IMR-90 (cell line): ENCODE data around the gene ARHGAP8. TPM values are rescaled to one million over a fixed set of nuclear protein-coding genes. Genes with fewer than 3 reads are reported as not detected.
A peak's percentile ranks its signal among the peaks of the same experiment; 100 is the strongest.

Experiments
- ATAC-seq: fragments of 200-7000 bp; cut with Tn5 transposase; 2 replicates; pipeline ENCODE4 v1.9.1; 2020; ENCODE audit warnings: low read depth, mild to moderate bottlenecking, moderate library complexity
- BruUV-seq: library from RNA; stranded (reverse); fragments of 400-500 nt; replicated peaks from 2 replicates; lab custom pipeline; 2021; lab: Mats Ljungman, UMichigan
- CTCF ChIA-PET: fragments of 300-600 bp; formaldehyde crosslinking; extraction: SDS; loops from one replicate; lab custom pipeline; 2021; ENCODE audit warnings: antibody characterized with exemption; lab: Yijun Ruan, JAX
- POLR2A ChIA-PET: fragments of 300-600 bp; sonication (Branson Sonifier 250); formaldehyde crosslinking; loops from one replicate; lab custom pipeline; 2022; ENCODE audit warnings: antibody characterized with exemption; ENCODE audit not compliant: unreplicated experiment; lab: Charles Lee
- DNase-seq: peaks from one replicate; pipeline ENCODE4 v3.0.0; 2013
- H2AFZ ChIP-seq: replicated peaks from 2 replicates; pipeline ENCODE3; 2013; ENCODE audit warnings: low read length, mild to moderate bottlenecking; ENCODE audit not compliant: poor library complexity
- H2AK5ac ChIP-seq: 2 replicates; pipeline ENCODE4 v1.6.1; 2013; ENCODE audit warnings: low read depth, low read length, inconsistent platforms
- H2AK9ac ChIP-seq: replicated peaks from 2 replicates; pipeline ENCODE3; 2013; ENCODE audit warnings: mild to moderate bottlenecking, low read depth, low read length, moderate library complexity; ENCODE audit not compliant: poor library complexity
- H2BK120ac ChIP-seq: 2 replicates; pipeline ENCODE4 v1.6.1; 2013; ENCODE audit warnings: low read depth, low read length, inconsistent platforms
- H2BK15ac ChIP-seq: 3 replicates; pipeline ENCODE4 v1.6.1; 2013; ENCODE audit warnings: low read depth, low read length, inconsistent platforms
- H2BK20ac ChIP-seq: 2 replicates; pipeline ENCODE4 v1.6.1; 2013; ENCODE audit warnings: low read depth, mild to moderate bottlenecking, inconsistent platforms, low read length, moderate library complexity
- H2BK5ac ChIP-seq: 2 replicates; pipeline ENCODE4 v1.6.1; 2013; ENCODE audit warnings: mild to moderate bottlenecking, low read depth, low read length, inconsistent platforms; ENCODE audit not compliant: poor library complexity, severe bottlenecking
- H3K14ac ChIP-seq: replicated peaks from 2 replicates; pipeline ENCODE4 v1.6.1; 2013; ENCODE audit warnings: low read depth, low read length, inconsistent platforms
- H3K18ac ChIP-seq: 2 replicates; pipeline ENCODE4 v1.6.1; 2013; ENCODE audit warnings: low read depth, low read length, control low read depth
- H3K23ac ChIP-seq: 2 replicates; pipeline ENCODE4 v1.6.1; 2013; ENCODE audit warnings: low read depth, low read length, inconsistent platforms
- H3K27ac ChIP-seq: 2 replicates; pipeline ENCODE4 v1.5.1; 2013; ENCODE audit warnings: mild to moderate bottlenecking, control low read depth, low read length; ENCODE audit not compliant: insufficient read depth
- H3K27me3 ChIP-seq: 2 replicates; pipeline ENCODE4 v1.6.1; 2013; ENCODE audit warnings: low read length; ENCODE audit not compliant: control insufficient read depth, insufficient read depth
- H3K36me3 ChIP-seq: 2 replicates; pipeline ENCODE4 v1.6.1; 2013; ENCODE audit warnings: low read length, mixed read lengths; ENCODE audit not compliant: control insufficient read depth, insufficient read depth
- H3K4ac ChIP-seq: 2 replicates; pipeline ENCODE4 v1.6.1; 2013; ENCODE audit warnings: low read depth, low read length, inconsistent platforms
- H3K4me1 ChIP-seq: 2 replicates; pipeline ENCODE4 v1.6.1; 2013; ENCODE audit warnings: low read length, mixed read lengths; ENCODE audit not compliant: control insufficient read depth, insufficient read depth
- H3K4me2 ChIP-seq: 2 replicates; pipeline ENCODE4 v1.6.1; 2013; ENCODE audit warnings: low read depth, mild to moderate bottlenecking, control low read depth, low read length, moderate library complexity
- H3K4me3 ChIP-seq: 2 replicates; pipeline ENCODE4 v1.5.1; 2013; ENCODE audit warnings: low read depth, mild to moderate bottlenecking, control low read depth, low read length, moderate library complexity; ENCODE audit not compliant: insufficient read depth
- H3K56ac ChIP-seq: 2 replicates; pipeline ENCODE4 v1.6.1; 2013; ENCODE audit warnings: low read length, inconsistent platforms; ENCODE audit not compliant: insufficient read depth; ENCODE audit errors: extremely low read depth
- H3K79me1 ChIP-seq, 2 experiments: 2 replicates each; pipeline ENCODE4 v1.6.1; 2013; ENCODE audit warnings: low read length in 2 of 2, inconsistent platforms in 1 of 2, low read depth in 1 of 2
- H3K9ac ChIP-seq: 2 replicates; pipeline ENCODE4 v1.6.1; 2013; ENCODE audit warnings: low read depth, low read length, control low read depth
- H3K9me1 ChIP-seq: 2 replicates; pipeline ENCODE4 v1.6.1; 2013; ENCODE audit warnings: low read length, inconsistent platforms; ENCODE audit not compliant: insufficient read depth
- H3K9me3 ChIP-seq: 2 replicates; pipeline ENCODE4 v1.6.1; 2013; ENCODE audit warnings: low read length; ENCODE audit not compliant: control insufficient read depth, insufficient read depth
- H4K20me1 ChIP-seq: 2 replicates; pipeline ENCODE4 v1.6.1; 2013; ENCODE audit warnings: low read length, inconsistent platforms; ENCODE audit not compliant: insufficient read depth
- H4K5ac ChIP-seq: 2 replicates; pipeline ENCODE4 v1.6.1; 2013; ENCODE audit warnings: mild to moderate bottlenecking, low read depth, low read length, control low read depth
- H4K8ac ChIP-seq, 2 experiments: 2 replicates each; pipeline ENCODE4 v1.6.1; 2013; ENCODE audit warnings: low read depth in 2 of 2, low read length in 2 of 2, control low read depth in 1 of 2, inconsistent platforms in 1 of 2
- H4K91ac ChIP-seq: 2 replicates; pipeline ENCODE4 v1.6.1; 2013; ENCODE audit warnings: low read depth, low read length, inconsistent platforms; ENCODE audit not compliant: insufficient read depth
- BHLHE40 ChIP-seq: fragments of 150-350 bp; IDR thresholded peaks from 2 replicates; pipeline ENCODE4 v1.6.1; 2016; ENCODE audit warnings: mild to moderate bottlenecking, low read depth, low read length
- CHD1 ChIP-seq: IDR thresholded peaks from 2 replicates; pipeline ENCODE4 v1.6.1; 2012; ENCODE audit warnings: low read depth, low read length, improper control_type of control experiment
- ELK1 ChIP-seq: fragments of 150-350 bp; IDR thresholded peaks from 2 replicates; pipeline ENCODE4 v1.6.1; 2016; ENCODE audit warnings: low read depth, mild to moderate bottlenecking, low read length, moderate library complexity, borderline replicate concordance
- FOS ChIP-seq: fragments of 150-350 bp; IDR thresholded peaks from 2 replicates; pipeline ENCODE4 v1.6.1; 2016; ENCODE audit warnings: low read depth, low read length
- MAFK ChIP-seq: IDR thresholded peaks from 2 replicates; pipeline ENCODE4 v1.6.1; 2012; ENCODE audit warnings: low read depth, low read length, improper control_type of control experiment
- MAZ ChIP-seq: IDR thresholded peaks from 2 replicates; pipeline ENCODE4 v1.6.1; 2012; ENCODE audit warnings: low read depth, mild to moderate bottlenecking, low read length, improper control_type of control experiment, moderate library complexity, borderline replicate concordance
- MXI1 ChIP-seq: IDR thresholded peaks from 2 replicates; pipeline ENCODE4 v1.6.1; 2012; ENCODE audit warnings: low read depth, mild to moderate bottlenecking, low read length, moderate library complexity, borderline replicate concordance
- NFE2L2 ChIP-seq: fragments of 150-350 bp; IDR thresholded peaks from 2 replicates; pipeline ENCODE4 v1.6.1; 2016; ENCODE audit warnings: low read depth, mild to moderate bottlenecking, low read length
- POLR2A ChIP-seq: IDR thresholded peaks from 2 replicates; pipeline ENCODE4 v1.6.1; 2012; ENCODE audit warnings: mild to moderate bottlenecking, low read depth, low read length
- RAD21 ChIP-seq: IDR thresholded peaks from 2 replicates; pipeline ENCODE4 v1.6.1; 2012; ENCODE audit warnings: low read length, improper control_type of control experiment
- RCOR1 ChIP-seq: IDR thresholded peaks from 2 replicates; pipeline ENCODE4 v1.6.1; 2012; ENCODE audit warnings: mild to moderate bottlenecking, low read length, improper control_type of control experiment; ENCODE audit not compliant: insufficient replicate concordance
- RFX5 ChIP-seq: IDR thresholded peaks from 2 replicates; pipeline ENCODE4 v1.8.0; 2012; ENCODE audit warnings: low read depth, mild to moderate bottlenecking, low read length, moderate library complexity
- WGBS, 2 experiments: methylation state at CpG; one replicate each; pipeline versions ENCODE4 v1.1.5 to v1.1.7; 2013; ENCODE audit warnings: missing lambda C conversion rate in 2 of 2; ENCODE audit not compliant: insufficient read length in 1 of 2; ENCODE audit errors: extremely low coverage in 2 of 2; 5-methylcytosine and 5-hydroxymethylcytosine counted together
- dilution Hi-C: fragments of 300-500 bp; cut with HindIII; formaldehyde crosslinking; loops from one replicate; pipeline ENCODE4 v1.14.3; 2018; ENCODE audit warnings: low sequenced_read_pairs; ENCODE audit not compliant: unreplicated experiment
- in situ Hi-C: fragments of 300-500 bp; cut with MboI; formaldehyde crosslinking; loops from 3 replicates; pipeline ENCODE4 v1.14.3; 2019; ENCODE audit warnings: low sequenced_read_pairs, inconsistent platforms, mixed read lengths
- intact Hi-C: fragments of 100-400 bp; cut with micrococcal nuclease; formaldehyde crosslinking; loops from 2 replicates; pipeline ENCODE4 v1.10.0; 2022
- polyA plus RNA-seq, 3 experiments: library from polyadenylated mRNA; depleted of rRNA; stranded (reverse); fragments of >200 nt; gene quantifications; 2 replicates each; pipeline ENCODE4 v1.2.3, GENCODE V29; 2012; ENCODE audit warnings: low replicate concordance in 1 of 3
- total RNA-seq: library from RNA; depleted of rRNA; stranded (reverse); fragments of >200 nt; gene quantifications from 2 replicates; pipeline ENCODE4 v1.2.3, GENCODE V29; 2012
- TF ChIP-seq, protein P1 (sequence below): conservative IDR thresholded peaks from 2 replicates; pipeline ENCODE4 v1.5.1; 2012; ENCODE audit warnings: mild to moderate bottlenecking, low read depth, low read length, improper control_type of control experiment

Gene ARHGAP8
- total and polyA plus RNA-seq, 2 of the 4 experiments (the other 2 are of a cell fraction): 0.18 to 0.21 TPM

DNA sequence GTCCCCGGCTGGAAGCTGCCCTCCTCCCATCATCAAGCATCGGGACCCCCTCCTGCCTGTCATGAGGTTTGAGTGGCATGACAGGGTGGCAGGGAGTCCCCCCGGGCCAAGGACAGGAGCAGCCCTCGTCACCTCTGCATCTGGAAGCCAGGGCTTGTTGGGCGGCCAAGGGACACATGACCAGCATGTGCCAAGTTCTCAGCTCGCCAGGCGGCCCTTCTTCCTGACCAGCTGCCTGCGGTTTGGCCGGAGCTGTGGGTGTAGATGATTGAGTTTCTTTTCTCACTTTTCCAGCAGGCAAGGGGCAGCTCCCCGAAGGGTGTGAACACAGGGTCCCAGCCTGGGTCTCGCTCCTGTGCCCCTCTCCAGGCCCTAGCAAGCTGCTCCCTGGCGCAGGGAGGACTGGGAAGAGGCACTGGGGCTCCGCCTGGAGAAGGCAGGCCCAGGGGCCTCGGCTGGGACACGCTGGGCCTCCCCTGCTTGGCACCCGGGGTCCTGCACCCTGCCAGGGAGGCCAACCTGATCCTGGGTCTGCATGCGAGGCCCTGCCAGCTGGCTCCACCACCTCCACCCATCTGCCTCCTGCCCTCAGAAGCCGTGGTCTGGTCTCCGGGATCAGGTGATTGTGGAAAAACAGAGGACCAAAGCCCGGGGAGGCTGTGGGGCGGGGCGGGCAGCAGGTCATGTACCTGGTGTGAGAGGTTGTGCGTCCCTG is 13.4 kb downstream of the ARHGAP8 start:
- no peak overlapping the region for H2BK5ac ChIP-seq
- H3K23ac ChIP-seq: no peak overlapping the region
- BruUV-seq: no TSS peak
- in situ Hi-C loops: no loop called here
- peaks cover 38% of the 10 kb centered on the region for H3K27me3 ChIP-seq
- ATAC-seq (no peak), DNase-seq (no peak)
- H2BK20ac ChIP-seq: no peak overlapping the region
- POLR2A ChIA-PET: no interaction called here
- H3K4me2 ChIP-seq: no peak overlapping the region
- no peak overlapping the region for H3K18ac ChIP-seq
- no peaks in the 10 kb centered on the region for H3K36me3 ChIP-seq
- no peak overlapping the region for H2BK15ac ChIP-seq
- no peak overlapping the region for H3K9ac ChIP-seq
- H4K20me1 ChIP-seq: no peaks in the 10 kb centered on the region
- no peak overlapping the region for H2AFZ ChIP-seq
- H2AK9ac ChIP-seq: peak overlapping the region; percentile 28
- no peak overlapping the region for H4K8ac ChIP-seq
- no peak overlapping the region for H2BK120ac ChIP-seq
- H3K4me3 ChIP-seq: no peak overlapping the region
- no peak overlapping the region for H4K5ac ChIP-seq
- WGBS, 2 experiments: 18% methylated on average over 4 of the region's 23 CpGs; no CpG with 5 or more reads in 1 of the 2 experiments
- no peaks in the 10 kb centered on the region for H3K4me1 ChIP-seq
- intact Hi-C loops: no loop called here
- no peak overlapping the region for H3K27ac ChIP-seq
- H3K9me3 ChIP-seq: no peaks in the 10 kb centered on the region
- no peak for TF ChIP-seq RCOR1
- no peak for TF ChIP-seq NFE2L2
- TF ChIP-seq MAZ: no peak
- no peak for TF ChIP-seq MAFK
- no peak for TF ChIP-seq ELK1
- no peak for TF ChIP-seq POLR2A
- no peak for TF ChIP-seq FOS
- TF ChIP-seq RFX5: no peak
- TF ChIP-seq, protein P1, sequence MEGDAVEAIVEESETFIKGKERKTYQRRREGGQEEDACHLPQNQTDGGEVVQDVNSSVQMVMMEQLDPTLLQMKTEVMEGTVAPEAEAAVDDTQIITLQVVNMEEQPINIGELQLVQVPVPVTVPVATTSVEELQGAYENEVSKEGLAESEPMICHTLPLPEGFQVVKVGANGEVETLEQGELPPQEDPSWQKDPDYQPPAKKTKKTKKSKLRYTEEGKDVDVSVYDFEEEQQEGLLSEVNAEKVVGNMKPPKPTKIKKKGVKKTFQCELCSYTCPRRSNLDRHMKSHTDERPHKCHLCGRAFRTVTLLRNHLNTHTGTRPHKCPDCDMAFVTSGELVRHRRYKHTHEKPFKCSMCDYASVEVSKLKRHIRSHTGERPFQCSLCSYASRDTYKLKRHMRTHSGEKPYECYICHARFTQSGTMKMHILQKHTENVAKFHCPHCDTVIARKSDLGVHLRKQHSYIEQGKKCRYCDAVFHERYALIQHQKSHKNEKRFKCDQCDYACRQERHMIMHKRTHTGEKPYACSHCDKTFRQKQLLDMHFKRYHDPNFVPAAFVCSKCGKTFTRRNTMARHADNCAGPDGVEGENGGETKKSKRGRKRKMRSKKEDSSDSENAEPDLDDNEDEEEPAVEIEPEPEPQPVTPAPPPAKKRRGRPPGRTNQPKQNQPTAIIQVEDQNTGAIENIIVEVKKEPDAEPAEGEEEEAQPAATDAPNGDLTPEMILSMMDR: no peak
- no peak for TF ChIP-seq CHD1
- TF ChIP-seq BHLHE40: no peak
- TF ChIP-seq MXI1: no peak
- no peak for TF ChIP-seq RAD21
- no peak overlapping the region for H3K4ac ChIP-seq
- peaks cover 2% of the 10 kb centered on the region; the same call in 1 of the 2 replicates for H3K9me1 ChIP-seq
- H3K79me1 ChIP-seq: no peaks in the 10 kb centered on the region
- CTCF ChIA-PET: no interaction called here
- H3K14ac ChIP-seq: no peak overlapping the region
- H4K91ac ChIP-seq: no peak overlapping the region
- no peak overlapping the region for H2AK5ac ChIP-seq
- dilution Hi-C loops: no loop called here
- no peak overlapping the region for H3K56ac ChIP-seq
